HCT116 (cell line): ENCODE data around the gene LRRC3. TPM values are rescaled to one million over a fixed set of nuclear protein-coding genes. Genes with fewer than 3 reads are reported as not detected.

Experiments used
- ATAC-seq: fragments of 200-7000 bp; cut with Tn5 transposase; 2 replicates; pipeline ENCODE4 v1.9.1; 2020; ENCODE audit warnings: mild to moderate bottlenecking, moderate library complexity
- Bru-seq: library from RNA; stranded (reverse); fragments of 400-500 nt; gene quantifications from one replicate; lab custom pipeline; 2021; lab: Mats Ljungman, UMichigan
- BruChase-seq, 2 experiments: library from RNA; stranded (reverse); fragments of 400-500 nt; gene quantifications; one replicate each; lab custom pipeline; 2021; lab: Mats Ljungman, UMichigan
- BruUV-seq: library from RNA; stranded (reverse); fragments of 400-500 nt; replicated peaks from 2 replicates; lab custom pipeline; 2021; lab: Mats Ljungman, UMichigan
- CTCF ChIA-PET: fragments of 300-600 bp; sonication (Branson Sonifier 250); formaldehyde crosslinking; loops from one replicate; lab custom pipeline; 2021; ENCODE audit warnings: antibody characterized with exemption; lab: Charles Lee
- POLR2A ChIA-PET: fragments of 300-600, 350-600 bp; sonication (Branson Sonifier 250); formaldehyde crosslinking; loops from one replicate; lab custom pipeline; 2021; ENCODE audit warnings: antibody characterized with exemption; lab: Charles Lee
- RAD21 ChIA-PET, 2 experiments: fragments of 300-600 bp; sonication (Branson Sonifier 250); formaldehyde crosslinking; loops; one replicate each; lab custom pipeline; 2023; ENCODE audit warnings: low total read pairs in 2 of 2; ENCODE audit not compliant: uncharacterized antibody in 2 of 2, unreplicated experiment in 2 of 2, low non-redundant PET in 1 of 2; lab: Charles Lee
- DNase-seq: peaks from one replicate; pipeline ENCODE4 v3.0.0-alpha.2; 2010; ENCODE audit warnings: low read depth, low spot score
- H2AFZ ChIP-seq: fragments of 200-600 bp; shearing (Covaris generic), sonication (generic); 2 replicates; pipeline ENCODE4 v1.6.1; 2017; ENCODE audit warnings: low read depth, mixed run types, mixed read lengths, antibody characterized with exemption, low read length; ENCODE audit not compliant: poor library complexity, severe bottlenecking
- H3K27ac ChIP-seq: 2 replicates; pipeline ENCODE4 v1.5.1; 2012; ENCODE audit warnings: low read depth, low read length
- H3K27me3 ChIP-seq: fragments of 200-600 bp; sonication (generic); 2 replicates; pipeline ENCODE4 v1.6.1; 2016; ENCODE audit warnings: mixed run types, low read length, mixed read lengths; ENCODE audit not compliant: insufficient read depth
- H3K36me3 ChIP-seq, 2 experiments: fragments of 200-500 bp in 1 of 2; fragments of 200-600 bp in 1 of 2; sonication (Bioruptor generic) in 1 of 2; sonication (generic) in 1 of 2; 2 replicates each; pipeline versions ENCODE4 v1.5.1 to v1.6.1; 2014 to 2016; ENCODE audit warnings: low read length in 2 of 2, inconsistent platforms in 1 of 2, mixed read lengths in 1 of 2, mixed run types in 1 of 2; ENCODE audit not compliant: insufficient read depth in 2 of 2, control insufficient read depth in 1 of 2
- H3K4me1 ChIP-seq, 2 experiments: fragments of 200-600 bp in 1 of 2; sonication (generic) in 1 of 2; 2 replicates each; pipeline versions ENCODE4 v1.5.1 to v1.6.1; 2012 to 2017; ENCODE audit warnings: low read length in 2 of 2, inconsistent platforms in 1 of 2, mild to moderate bottlenecking in 1 of 2, mixed read lengths in 1 of 2, mixed run types in 1 of 2, moderate library complexity in 1 of 2; ENCODE audit not compliant: insufficient read depth in 2 of 2, control insufficient read depth in 1 of 2
- H3K4me2 ChIP-seq: fragments of 200-600 bp; sonication (generic); 2 replicates; pipeline ENCODE4 v1.6.1; 2017; ENCODE audit warnings: mixed run types, low read length, mixed read lengths
- H3K4me3 ChIP-seq, 2 experiments: fragments of 200-600 bp in 1 of 2; sonication (generic) in 1 of 2; replicated peaks in 1 of 2; 2 replicates each; pipeline ENCODE4 v1.5.1; 2011 to 2016; ENCODE audit warnings: low read length in 2 of 2, control low read depth in 1 of 2, low read depth in 1 of 2, mild to moderate bottlenecking in 1 of 2, mixed read lengths in 1 of 2, mixed run types in 1 of 2
- H3K79me2 ChIP-seq: fragments of 200-600 bp; sonication (generic); 2 replicates; pipeline ENCODE4 v1.6.1; 2017; ENCODE audit warnings: mild to moderate bottlenecking, mixed run types, low read length, moderate library complexity, mixed read lengths; ENCODE audit not compliant: insufficient read depth
- H3K9ac ChIP-seq: fragments of 200-600 bp; sonication (generic); 2 replicates; pipeline ENCODE4 v1.6.1; 2016; ENCODE audit warnings: low read length, mixed read lengths
- H3K9me2 ChIP-seq: fragments of 200-600 bp; sonication (generic), shearing (Covaris generic); 2 replicates; pipeline ENCODE4 v1.6.1; 2017; ENCODE audit warnings: mixed run types, mild to moderate bottlenecking, moderate library complexity; ENCODE audit not compliant: insufficient read depth
- H3K9me3 ChIP-seq, 2 experiments: fragments of 200-500 bp in 1 of 2; fragments of 200-600 bp in 1 of 2; sonication (Bioruptor generic) in 1 of 2; sonication (generic) in 1 of 2; 2 replicates each; pipeline ENCODE4 v1.6.1; 2014 to 2017; ENCODE audit warnings: low read length in 2 of 2, mixed read lengths in 2 of 2, inconsistent platforms in 1 of 2, low read depth in 1 of 2, mild to moderate bottlenecking in 1 of 2, mixed run types in 1 of 2, moderate library complexity in 1 of 2; ENCODE audit not compliant: control insufficient read depth in 1 of 2, insufficient read depth in 1 of 2
- H4K20me1 ChIP-seq: fragments of 200-600 bp; sonication (generic), shearing (Covaris generic); 2 replicates; pipeline ENCODE4 v1.6.1; 2017; ENCODE audit warnings: mixed run types, mild to moderate bottlenecking, moderate library complexity; ENCODE audit not compliant: insufficient read depth
- CBX3 ChIP-seq: IDR thresholded peaks from 2 replicates; pipeline ENCODE4 v1.6.1; 2012; ENCODE audit warnings: low read depth
- CEBPB ChIP-seq: IDR thresholded peaks from 2 replicates; pipeline ENCODE4 v1.6.1; 2012; ENCODE audit warnings: low read depth
- EZH2phosphoT487 ChIP-seq: fragments of 200-600 bp; IDR thresholded peaks from 2 replicates; pipeline ENCODE4 v1.6.1; 2018; ENCODE audit warnings: antibody characterized with exemption, borderline replicate concordance
- FOSL1 ChIP-seq: IDR thresholded peaks from 2 replicates; pipeline ENCODE4 v1.6.1; 2012; ENCODE audit warnings: low read depth
- JUND ChIP-seq: IDR thresholded peaks from 2 replicates; pipeline ENCODE4 v1.6.1; 2012
- MAX ChIP-seq: IDR thresholded peaks from 2 replicates; pipeline ENCODE4 v1.6.1; 2012
- POLR2A ChIP-seq: IDR thresholded peaks from 2 replicates; pipeline ENCODE4 v1.7.0; 2011; ENCODE audit warnings: borderline replicate concordance; ENCODE audit not compliant: insufficient read depth, insufficient read length; ENCODE audit errors: extremely low read depth
- POLR2AphosphoS5 ChIP-seq: IDR thresholded peaks from 2 replicates; pipeline ENCODE4 v1.6.1; 2011; ENCODE audit warnings: mild to moderate bottlenecking, low read depth, low read length, moderate library complexity
- RAD21 ChIP-seq: IDR thresholded peaks from 2 replicates; pipeline ENCODE4 v1.6.1; 2012; ENCODE audit warnings: low read depth, mild to moderate bottlenecking
- SP1 ChIP-seq: IDR thresholded peaks from 2 replicates; pipeline ENCODE4 v1.6.1; 2012; ENCODE audit warnings: low read depth
- YY1 ChIP-seq: IDR thresholded peaks from 2 replicates; pipeline ENCODE4 v1.6.1; 2011; ENCODE audit warnings: low read length, low read depth, moderate library complexity, mild to moderate bottlenecking; ENCODE audit not compliant: insufficient replicate concordance; ENCODE audit errors: extremely low read depth
- ZNF274 ChIP-seq: fragments of 200-500 bp; sonication (Bioruptor generic); IDR thresholded peaks from 2 replicates; pipeline ENCODE4 v1.6.1; 2014; ENCODE audit warnings: mild to moderate bottlenecking, low read depth, low read length, inconsistent platforms
- intact Hi-C: fragments of 100-400 bp; cut with micrococcal nuclease; formaldehyde crosslinking; loops from 2 replicates; pipeline ENCODE4 v1.10.0; 2022
- long read RNA-seq: library from polyadenylated mRNA; unstranded; transcript quantifications from one replicate; pipeline ENCODE4 v2.0.0, GENCODE V29; 2021; ENCODE audit not compliant: unreplicated experiment
- polyA plus RNA-seq: library from polyadenylated mRNA; unstranded; fragments of >200 nt; gene quantifications from 2 replicates; pipeline ENCODE4 v1.2.1, GENCODE V29; 2012; ENCODE audit warnings: missing spikeins
- total RNA-seq: library from RNA; stranded (reverse); gene quantifications from one replicate; pipeline ENCODE4 v1.2.1, GENCODE V29; 2021; ENCODE audit not compliant: unreplicated experiment
- TF ChIP-seq, protein P1 (sequence below): IDR thresholded peaks from 2 replicates; pipeline ENCODE4 v1.6.1; 2012

The LRRC3 gene
- total RNA-seq = 7.5 TPM
- polyA plus RNA-seq = 5.6 and 5.9 TPM in 2 replicates
- percentile 48 among the genes with signal in this experiment for Bru-seq, nascent RNA
- BruChase-seq, experiment 1, labeled RNA remaining after a 6-hour chase = percentile 84 among the genes with signal in this experiment
- BruChase-seq, experiment 2, labeled RNA remaining after a 2-hour chase = percentile 73 among the genes with signal in this experiment
- long read RNA-seq, full-length matches to known transcripts = 4 of 11 reads
- long read RNA-seq, partial matches to known transcripts = 0 of 11 reads
- long read RNA-seq, other reads (novel, unspliced or antisense) = 7 of 11 reads

DNA sequence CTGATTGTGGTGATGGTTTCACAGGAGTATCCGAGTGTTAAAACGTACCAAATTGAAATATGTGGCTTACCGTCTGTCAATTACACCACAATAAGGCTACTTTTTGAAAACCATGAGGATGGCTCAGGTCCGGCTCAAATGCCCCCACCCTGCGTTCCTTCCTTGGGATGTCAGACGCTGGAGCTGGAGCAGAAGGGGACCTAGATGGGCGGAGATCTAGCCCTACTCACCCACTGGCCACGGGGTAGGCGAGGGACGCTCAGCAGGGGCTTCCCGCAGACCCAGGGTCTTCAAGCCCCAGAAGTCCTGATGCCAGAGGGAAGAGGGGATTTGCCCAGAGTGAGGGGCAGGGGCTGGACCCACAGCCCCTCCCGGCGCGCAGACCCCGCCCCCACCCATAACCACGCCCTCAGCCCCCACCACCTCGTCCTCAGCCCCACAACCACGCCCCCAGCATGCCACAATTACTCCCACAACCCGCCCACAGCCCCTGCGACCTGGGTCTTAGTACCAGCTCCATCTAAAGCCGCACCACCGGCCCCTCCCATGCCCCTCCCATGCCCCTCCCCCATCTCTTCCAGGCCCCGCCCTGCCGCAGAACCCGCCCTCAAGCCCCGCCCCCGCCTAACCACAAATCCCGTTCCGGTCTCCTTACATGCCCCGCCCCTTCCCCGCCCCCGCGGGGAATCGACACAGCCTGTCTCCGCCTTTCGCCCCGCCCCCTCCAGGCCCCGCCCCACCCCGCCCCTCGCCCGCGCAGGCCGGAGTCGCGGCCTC lies at the start of gene LRRC3:
Gene LRRC3 (plus strand): TSS at position 764 of the 777 bp plus-strand sequence. CDS start 1,135 bp downstream, outside the sequence.
- ChIA-PET CTCF (interaction anchor here (1.1 kb wide), 1 partner anchor 26 kb away, joined by 3 read pairs; no protein-coding TSS in a partner anchor), POLR2A (no interaction called here), RAD21 (no interaction called here)
- Histone ChIP-seq H4K20me1 (no peaks in the 10 kb centered on the region), H3K79me2 (no peaks in the 10 kb centered on the region), H3K4me2 (peak within 1 kb of the TSS; percentile 90), H3K4me1 (peaks cover 6 to 10% of the 10 kb centered on the region in 2 experiments; a peak in 3 of 4 replicates), H3K9me3 (no peaks in the 10 kb centered on the region), H3K4me3 (peak within 1 kb of the TSS; percentile 48 to 62), H3K27ac (peak within 1 kb of the TSS; percentile 24; the same call in 1 of the 2 replicates), H3K9me2 (no peaks in the 10 kb centered on the region), H2AFZ (no peak within 1 kb of the TSS), H3K9ac (peak within 1 kb of the TSS; percentile 72), H3K27me3 (peaks cover 12% of the 10 kb centered on the region), H3K36me3 (no peaks in the 10 kb centered on the region)
- no peak for TF ChIP-seq POLR2AphosphoS5
- TF ChIP-seq EZH2phosphoT487 = no peak
- TF ChIP-seq ZNF274 = no peak
- TF ChIP-seq POLR2A = no peak
- TF ChIP-seq MAX = no peak
- TF ChIP-seq CBX3 = no peak
- no peak for TF ChIP-seq FOSL1
- TF ChIP-seq CEBPB = no peak
- TF ChIP-seq, protein P1, sequence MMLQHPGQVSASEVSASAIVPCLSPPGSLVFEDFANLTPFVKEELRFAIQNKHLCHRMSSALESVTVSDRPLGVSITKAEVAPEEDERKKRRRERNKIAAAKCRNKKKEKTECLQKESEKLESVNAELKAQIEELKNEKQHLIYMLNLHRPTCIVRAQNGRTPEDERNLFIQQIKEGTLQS = no peak
- no peak; the same call in 1 of the 2 replicates for TF ChIP-seq SP1
- TF ChIP-seq RAD21 = no peak
- no peak for TF ChIP-seq JUND
- no peak for TF ChIP-seq YY1
- peak; percentile 82 for ATAC-seq
- peak; percentile 73 for DNase-seq
- intact Hi-C loops = no loop called here
- no TSS peak for BruUV-seq
